Activated T-cell treated with anti-CD3 and anti-CD28 coated beads, Interleukin-2, amount 50 U/mL, for 1 hour (primary cell): ENCODE results near the gene RNF125.
"Not testable (repeated sequence)": the region's sequence is repeated elsewhere in the genome, so short reads cannot be mapped to it uniquely, and the experiment has no call there.

Source experiments
- DNase-seq: peaks from one replicate; pipeline ENCODE4 v3.0.0-alpha.2; 2020

RNF125 gene

GRCh38 chr18:32018331-32019250 lies at the start of gene RNF125:
Gene RNF125 (plus strand): TSS chr18:32018825. CDS start chr18:32018864, 39 bp downstream.
- peak; percentile 90 for DNase-seq

GRCh38 chr18:31970617-31971016 lies 48.0 kb upstream of the RNF125 start:
- no peak for DNase-seq

DNA sequence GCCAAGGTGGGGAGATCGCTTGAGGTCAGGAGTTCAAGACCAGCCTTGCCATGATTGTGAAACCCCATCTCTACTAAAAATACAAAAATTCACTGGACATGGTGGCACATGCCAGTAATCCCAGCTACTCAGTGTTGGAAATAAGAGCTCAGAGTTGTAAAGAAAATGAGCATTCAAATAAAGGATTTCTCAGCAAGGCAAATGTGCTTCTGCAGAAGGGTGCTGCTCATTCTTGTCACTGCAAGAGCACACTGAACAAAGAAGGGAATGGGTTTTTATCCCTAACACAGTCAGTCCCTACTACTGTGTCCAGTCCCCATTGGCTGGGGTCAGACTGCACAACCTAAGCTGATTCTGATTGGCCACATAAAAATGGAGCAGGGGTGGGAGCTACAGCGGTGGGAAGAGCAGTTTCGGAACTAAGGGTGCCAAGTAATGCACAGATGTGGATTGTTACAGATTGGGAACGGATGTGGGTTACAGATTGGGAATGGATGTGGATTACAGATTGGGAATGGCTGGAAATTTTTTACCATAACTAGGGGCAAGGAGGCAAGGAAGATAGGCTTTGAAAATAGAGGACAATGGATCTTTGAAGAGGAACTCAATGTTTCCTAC lies 44.6 kb upstream of the RNF125 start:
- DNase-seq: no peak

GRCh38 chr18:31976242-31976641 lies 42.4 kb upstream of the RNF125 start:
- DNase-seq: no peak

GRCh38 chr18:31977270-31977872 lies 41.3 kb upstream of the RNF125 start:
- no peak for DNase-seq

- no peak for DNase-seq
These were observed 40.0 kb upstream of the RNF125 start for GRCh38 chr18:31978616-31979015.

DNA sequence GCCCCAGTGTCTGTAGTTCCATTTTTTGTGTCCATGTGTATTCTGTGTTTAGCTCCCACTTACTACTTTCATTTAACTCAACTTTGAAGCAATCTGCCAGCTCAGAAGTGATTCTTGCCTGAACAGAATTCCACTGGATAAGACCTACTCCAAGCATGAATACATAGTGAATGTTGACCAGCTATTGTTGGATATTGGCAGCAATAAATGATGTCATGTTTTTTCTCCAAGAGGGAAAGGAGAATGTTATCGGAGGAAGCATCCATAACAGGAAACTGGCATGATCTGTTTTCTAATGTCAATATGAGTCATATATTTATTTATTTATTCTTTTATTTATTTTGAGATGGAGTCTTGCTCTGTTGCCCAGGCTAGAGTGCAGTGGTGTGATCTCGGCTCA lies 38.9 kb upstream of the RNF125 start:
- DNase-seq: no peak

GRCh38 chr18:31980863-31981262 lies 37.8 kb upstream of the RNF125 start:
- DNase-seq: no peak

DNA sequence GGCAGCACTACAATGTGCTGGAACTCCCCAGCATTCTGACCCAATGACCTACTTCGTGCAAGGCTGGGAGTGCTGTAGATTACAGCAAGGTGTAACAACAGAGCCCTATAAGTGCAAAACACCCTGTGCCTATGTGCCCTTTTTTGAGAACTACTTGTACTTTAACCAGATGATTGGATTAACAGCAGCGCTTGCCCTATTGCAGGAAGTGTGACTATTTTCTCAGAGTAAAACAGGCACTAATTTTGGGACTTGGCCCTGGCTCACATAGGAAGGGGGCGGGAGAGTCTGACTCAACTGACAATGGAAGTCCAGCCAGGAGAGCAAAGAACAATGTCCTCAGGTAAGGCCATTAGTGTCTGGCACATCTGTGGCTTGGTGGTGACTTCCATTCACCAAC lies 35.6 kb upstream of the RNF125 start:
- no peak for DNase-seq

DNA sequence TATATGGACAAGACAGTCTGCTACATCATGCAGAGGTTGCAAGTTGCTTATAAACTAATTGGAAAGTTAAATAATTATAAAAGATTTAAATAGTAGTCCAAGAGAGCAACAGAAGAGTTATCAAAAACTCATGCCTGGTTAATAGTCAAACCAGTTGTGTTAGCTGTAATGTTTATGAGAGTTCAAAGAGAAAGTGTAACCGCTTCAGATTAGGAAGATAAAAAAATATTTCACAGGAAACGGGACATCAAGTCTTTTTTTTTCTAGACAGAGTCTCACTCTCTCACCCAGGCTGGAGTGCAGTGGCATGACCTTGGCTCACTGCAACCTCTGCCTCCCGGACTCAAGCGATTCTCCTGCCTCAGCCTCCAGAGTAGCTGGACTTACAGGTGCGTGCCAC lies 34.6 kb upstream of the RNF125 start:
- DNase-seq: no peak

- no peak for DNase-seq
These were observed 27.8 kb upstream of the RNF125 start for GRCh38 chr18:31990823-31991222.

DNA sequence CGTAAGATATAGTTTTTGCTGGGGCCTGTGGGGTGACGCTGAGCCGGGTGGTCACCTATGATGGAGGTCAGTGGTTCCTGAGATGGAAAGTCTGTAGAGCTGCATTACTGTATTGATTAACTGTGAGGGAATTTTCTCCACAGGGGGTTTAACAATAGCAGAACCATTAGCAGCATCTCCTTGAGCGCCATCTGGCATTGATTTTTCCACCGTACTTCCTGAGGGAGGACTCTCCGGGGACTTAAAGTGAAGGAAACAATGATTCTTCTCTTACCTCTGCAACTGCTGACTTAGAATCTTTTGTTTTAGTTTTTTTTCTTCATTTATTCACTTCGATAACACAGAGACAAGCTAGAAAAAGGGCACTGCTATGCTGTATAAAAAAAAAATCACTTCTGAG lies 22.6 kb upstream of the RNF125 start:
- no peak for DNase-seq

DNA sequence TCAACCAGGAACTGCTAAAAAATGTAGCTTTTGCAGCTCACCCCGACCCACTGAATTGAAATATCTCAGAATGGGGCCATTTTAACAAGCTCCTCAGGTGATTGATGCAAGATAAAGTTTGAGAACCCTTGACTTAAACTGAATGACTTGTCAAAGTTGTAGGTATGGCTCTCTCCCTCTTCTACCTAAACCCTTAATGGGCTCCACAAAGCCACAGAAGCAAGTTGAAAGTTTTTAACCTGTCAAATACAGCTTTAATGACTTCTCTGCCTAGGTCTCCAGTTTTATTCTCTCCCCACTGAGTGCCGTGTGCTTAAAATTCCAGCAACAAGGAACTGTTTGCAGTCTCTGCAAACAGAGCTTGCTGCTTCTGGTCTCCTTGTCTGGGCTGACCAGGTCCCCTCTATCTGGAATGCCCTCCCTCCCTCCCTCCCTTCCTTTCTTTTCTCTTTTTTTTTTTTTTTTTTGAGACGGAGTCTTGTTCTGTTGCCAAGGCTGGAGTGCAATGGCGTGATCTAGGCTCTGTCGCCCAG lies 19.7 kb upstream of the RNF125 start:
- DNase-seq: no peak

DNA sequence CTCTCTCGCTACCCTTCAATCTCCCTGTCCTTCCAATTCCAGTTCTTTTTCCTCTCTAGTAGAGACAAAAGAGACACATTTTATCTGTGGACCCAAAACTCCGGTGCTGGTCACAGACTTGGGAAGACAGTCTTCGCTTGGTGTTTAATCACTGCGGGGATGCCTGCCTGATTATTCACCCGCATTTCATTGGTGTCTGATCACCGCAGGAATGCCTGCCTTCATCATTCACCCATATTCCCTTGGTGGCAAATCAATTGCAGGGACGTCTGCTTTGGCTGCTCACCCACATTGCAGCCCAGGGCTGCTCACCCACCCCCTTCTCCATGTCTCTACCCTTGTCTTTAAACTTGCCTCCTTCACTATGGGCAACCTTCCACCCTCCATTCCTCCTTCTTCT lies 17.5 kb upstream of the RNF125 start:
- not testable (repeated sequence) for DNase-seq

- not testable (repeated sequence) for DNase-seq
These were observed 14.8 kb upstream of the RNF125 start for GRCh38 chr18:32003822-32004221.

- DNase-seq: no peak
These were observed 8.4 kb upstream of the RNF125 start for GRCh38 chr18:32010124-32010721.

GRCh38 chr18:32011193-32011592 lies 7.4 kb upstream of the RNF125 start:
- no peak for DNase-seq

GRCh38 chr18:32019251-32019948 lies 775 bp downstream of the RNF125 start:
- DNase-seq: peak; percentile 70

DNA sequence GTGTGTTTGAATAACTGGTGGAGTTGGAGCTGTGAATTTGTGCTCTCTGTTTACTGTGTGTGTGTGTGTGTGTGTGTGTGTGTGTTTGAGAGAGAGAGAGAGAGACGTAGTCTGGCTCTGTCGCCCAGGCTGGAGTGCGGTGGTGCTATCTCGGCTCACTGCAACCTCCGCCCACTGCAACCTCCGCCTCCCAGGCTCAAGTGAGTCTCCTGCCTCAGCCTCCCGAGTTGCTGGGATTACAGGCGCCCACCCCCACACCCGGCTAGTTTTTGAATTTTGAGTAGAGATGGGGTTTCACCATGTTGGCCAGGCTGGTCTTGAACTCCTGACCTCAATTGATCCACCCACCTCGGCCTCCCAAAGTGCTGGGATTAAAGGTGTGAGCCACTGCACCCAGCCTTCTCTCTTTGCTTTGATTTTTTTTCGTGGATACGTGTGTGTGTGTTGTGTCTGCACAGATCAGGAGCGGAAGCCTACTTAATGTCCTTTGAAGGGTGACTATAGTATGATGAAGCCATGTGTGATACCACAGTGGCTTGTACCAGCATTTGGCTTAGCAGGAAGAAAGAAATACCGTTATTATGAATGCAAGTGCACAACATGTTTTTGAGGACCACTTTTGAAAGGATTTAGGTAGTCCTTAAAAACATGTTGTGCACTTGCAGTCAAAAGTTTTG lies 1.5 kb downstream of the RNF125 start:
- peak; percentile 62 for DNase-seq

- no peak for DNase-seq
These were observed 3.3 kb downstream of the RNF125 start for GRCh38 chr18:32021756-32022564.

DNA sequence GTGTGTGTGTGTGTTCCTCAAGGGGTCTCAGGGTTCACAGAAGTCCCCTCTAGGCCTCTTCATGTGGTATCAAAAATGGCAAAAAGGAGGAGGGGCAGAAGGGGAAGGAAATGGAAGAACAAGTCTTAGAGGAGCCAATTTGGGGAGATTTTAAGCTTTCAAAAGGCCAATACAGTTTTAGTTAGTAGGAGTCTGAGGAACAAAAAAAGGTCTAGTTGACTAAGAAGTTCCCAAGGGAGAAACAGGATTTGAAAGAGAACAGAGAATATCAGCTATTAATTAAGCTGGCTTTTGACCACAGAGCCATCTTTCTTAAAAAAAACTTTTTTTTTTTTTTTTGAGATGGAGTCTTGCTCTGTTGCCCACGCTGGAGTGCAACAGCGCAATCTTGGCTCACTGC lies 7.1 kb downstream of the RNF125 start:
- no peak for DNase-seq
